Subcutaneous adipose tissue (tissue), 4 donors: ENCODE data around the gene CLSTN1. TPM values are rescaled to one million over a fixed set of nuclear protein-coding genes. Genes with fewer than 3 reads are reported as not detected.

ENCODE experiments used
- total RNA-seq, 4 donors: library from RNA; depleted of rRNA; stranded (reverse); fragments of >200 nt; gene quantifications; one replicate each; pipeline ENCODE4 v1.1.0, GENCODE V29; 2016
- TF ChIP-seq, protein P1 (sequence below): fragments of 450-650 bp; IDR thresholded peaks from one replicate; pipeline ENCODE4 v1.5.1; 2016; ENCODE audit warnings: low read depth, mild to moderate bottlenecking, control low read depth, antibody characterized with exemption, moderate library complexity

CLSTN1 gene
- total RNA-seq, 4 donors from 2014 or later: 17.9 to 29.7 (median 24.9) TPM

- TF ChIP-seq, protein P1, sequence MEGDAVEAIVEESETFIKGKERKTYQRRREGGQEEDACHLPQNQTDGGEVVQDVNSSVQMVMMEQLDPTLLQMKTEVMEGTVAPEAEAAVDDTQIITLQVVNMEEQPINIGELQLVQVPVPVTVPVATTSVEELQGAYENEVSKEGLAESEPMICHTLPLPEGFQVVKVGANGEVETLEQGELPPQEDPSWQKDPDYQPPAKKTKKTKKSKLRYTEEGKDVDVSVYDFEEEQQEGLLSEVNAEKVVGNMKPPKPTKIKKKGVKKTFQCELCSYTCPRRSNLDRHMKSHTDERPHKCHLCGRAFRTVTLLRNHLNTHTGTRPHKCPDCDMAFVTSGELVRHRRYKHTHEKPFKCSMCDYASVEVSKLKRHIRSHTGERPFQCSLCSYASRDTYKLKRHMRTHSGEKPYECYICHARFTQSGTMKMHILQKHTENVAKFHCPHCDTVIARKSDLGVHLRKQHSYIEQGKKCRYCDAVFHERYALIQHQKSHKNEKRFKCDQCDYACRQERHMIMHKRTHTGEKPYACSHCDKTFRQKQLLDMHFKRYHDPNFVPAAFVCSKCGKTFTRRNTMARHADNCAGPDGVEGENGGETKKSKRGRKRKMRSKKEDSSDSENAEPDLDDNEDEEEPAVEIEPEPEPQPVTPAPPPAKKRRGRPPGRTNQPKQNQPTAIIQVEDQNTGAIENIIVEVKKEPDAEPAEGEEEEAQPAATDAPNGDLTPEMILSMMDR: no peak
Observed at GRCh38 chr1:9868244-9868590, 44.5 kb upstream of the CLSTN1 start.

DNA sequence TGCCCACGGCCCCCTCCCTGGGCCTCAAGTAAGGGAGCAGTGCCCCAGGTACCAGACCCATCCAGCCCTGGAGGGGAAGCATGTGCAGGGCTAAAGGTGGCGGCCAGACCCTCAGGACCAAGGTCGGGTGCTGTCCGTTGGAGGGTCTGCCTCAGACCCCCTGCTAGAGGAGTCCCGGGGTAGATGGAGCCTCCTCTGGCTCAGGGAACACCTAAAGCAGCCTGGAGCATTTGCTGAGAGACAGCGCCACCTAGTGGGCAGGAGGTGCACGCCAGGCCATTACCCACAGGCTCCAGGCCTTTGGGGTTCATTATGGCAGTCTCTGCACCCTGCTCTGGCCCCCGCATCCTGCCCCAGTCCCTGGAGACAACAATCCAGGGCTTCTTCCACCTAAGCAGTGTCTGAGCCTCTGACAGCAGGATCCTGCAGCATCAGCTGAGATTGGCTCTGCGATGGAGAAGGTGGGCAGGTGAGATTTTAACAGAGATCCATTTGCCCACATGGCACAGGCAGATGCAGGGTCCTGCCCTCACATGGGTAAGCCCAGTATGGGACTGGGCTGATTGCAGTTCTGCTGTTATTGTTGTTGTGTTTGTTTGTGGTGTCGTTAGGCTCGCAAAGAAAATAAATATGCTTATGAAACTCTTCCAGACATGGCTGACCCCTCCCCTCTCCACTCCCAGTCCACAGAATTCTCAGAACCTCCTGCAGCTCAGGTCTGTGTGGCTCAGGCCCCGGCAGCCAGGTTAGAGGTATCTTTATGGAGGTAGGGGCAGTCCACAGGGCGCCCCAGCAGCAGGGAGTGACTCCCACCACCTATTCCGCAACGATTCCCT lies 43.9 kb upstream of the CLSTN1 start:
- TF ChIP-seq, protein P1: no peak

DNA sequence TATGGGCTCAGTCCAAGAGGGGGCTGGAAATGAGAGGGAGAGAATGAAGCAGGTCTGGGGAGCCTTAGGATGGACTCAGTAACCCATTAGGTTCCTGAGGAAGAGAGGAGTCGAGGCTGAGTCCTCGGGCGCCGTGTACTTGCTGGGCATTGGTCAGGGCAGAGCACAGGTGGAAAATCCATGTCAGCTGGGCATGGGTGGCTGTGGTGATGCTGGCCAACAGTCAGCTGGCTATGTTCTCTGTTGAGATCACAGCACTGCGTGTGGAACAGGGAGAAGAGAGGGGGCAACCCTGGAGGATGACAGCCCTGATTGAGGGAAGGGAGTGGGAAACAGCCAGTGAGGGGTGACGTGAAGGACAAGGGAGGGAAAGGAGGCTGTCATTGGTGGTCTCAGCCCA lies 43.1 kb upstream of the CLSTN1 start:
- TF ChIP-seq, protein P1: no peak

DNA sequence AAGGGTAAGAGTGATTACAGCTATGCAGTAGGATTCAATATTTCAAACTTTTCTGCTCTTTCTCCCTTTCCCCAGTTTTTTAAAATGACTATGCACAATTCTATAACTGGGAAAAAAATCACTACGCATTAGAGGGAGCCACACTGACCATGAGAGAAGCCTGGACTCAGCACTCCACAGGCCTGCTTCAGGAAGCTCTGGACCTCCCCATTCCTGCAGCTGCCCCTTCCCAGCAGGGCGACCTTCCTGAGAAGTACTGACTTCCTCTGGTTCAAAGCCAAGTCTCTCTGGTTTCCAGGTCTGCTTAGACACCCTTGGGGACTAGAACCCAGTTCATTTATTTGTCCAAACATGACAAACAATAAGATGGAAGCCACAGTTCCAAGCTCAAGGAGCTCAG lies 42.0 kb upstream of the CLSTN1 start:
- TF ChIP-seq, protein P1: no peak

- TF ChIP-seq, protein P1: no peak
Observed at GRCh38 chr1:9863371-9863770, 39.6 kb upstream of the CLSTN1 start.

GRCh38 chr1:9861360-9861759 lies 37.6 kb upstream of the CLSTN1 start:
- TF ChIP-seq, protein P1: no peak

- TF ChIP-seq, protein P1: no peak
Observed at GRCh38 chr1:9860887-9861286, 37.1 kb upstream of the CLSTN1 start.
